Fibroblast of the conjunctiva (primary cell): ENCODE results near the gene ZG16B.

Experiments used
- DNase-seq: peaks from one replicate; pipeline ENCODE4 v3.0.0-alpha.2; 2010; ENCODE audit warnings: low read depth

The ZG16B gene

GRCh38 chr16:2867987-2868789 is 38.1 kb downstream of the ZG16B start:
- DNase-seq, result peak; percentile 86

DNA sequence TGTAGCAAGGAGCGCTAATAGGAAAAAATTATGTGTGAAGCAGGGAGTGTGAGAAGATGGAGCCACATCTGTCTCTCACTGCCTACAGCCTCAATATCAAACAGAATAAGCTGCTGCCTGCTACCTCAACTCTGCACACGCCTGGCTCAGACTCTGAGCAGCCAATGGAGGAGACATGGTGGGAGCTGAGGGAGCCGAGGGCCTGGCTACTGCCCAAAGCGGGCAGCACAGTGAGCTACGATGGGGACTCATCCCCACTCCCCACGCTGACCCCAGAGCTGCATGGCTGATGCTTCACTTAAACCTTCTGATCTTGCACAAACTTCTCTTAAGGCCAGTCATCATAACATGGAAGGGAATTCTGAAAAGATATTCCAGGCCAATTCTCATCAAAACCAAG is 41.8 kb downstream of the ZG16B start:
- DNase-seq, result no peak

DNA sequence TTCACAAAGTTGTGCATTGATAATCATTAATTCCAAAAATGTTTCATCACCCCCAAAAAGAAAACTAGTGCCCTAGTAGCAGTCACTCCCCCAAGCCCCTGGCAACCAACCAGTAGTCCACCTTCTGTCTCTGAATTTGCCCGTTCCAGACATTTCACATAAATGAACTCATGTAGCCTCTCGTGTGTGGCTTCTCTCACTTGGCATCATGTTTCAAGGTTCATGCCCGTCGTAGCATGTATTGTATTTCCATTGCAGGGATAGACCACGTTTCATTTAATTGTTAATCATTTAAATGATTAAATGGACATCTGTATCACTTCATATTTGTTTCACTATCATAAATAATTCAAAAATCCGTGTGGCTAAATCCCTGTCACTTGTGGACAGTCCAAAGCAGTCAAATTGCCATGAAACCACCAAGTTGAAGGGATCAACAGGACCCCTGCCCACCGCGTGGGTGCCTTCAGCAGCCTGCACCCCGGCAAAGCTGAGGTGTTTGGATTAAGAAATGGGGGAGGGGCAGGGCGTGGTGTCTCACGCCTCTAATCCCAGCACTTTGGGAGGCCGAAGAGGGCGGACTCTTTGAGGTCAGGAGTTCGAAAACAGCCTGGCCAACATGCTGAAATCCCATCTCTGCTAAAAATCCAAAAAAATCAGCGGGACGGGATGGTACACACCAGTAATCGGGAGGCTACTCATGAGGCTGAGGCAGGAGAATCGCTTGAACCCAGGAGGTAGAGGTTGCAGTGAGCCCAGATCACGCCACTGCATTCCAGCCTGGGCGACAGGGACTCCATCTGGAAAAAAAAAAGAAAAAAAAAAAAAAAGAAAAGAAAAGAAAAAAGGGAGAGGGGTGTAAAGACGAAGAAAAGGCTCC is 44.2 kb downstream of the ZG16B start:
- no peak for DNase-seq

DNA sequence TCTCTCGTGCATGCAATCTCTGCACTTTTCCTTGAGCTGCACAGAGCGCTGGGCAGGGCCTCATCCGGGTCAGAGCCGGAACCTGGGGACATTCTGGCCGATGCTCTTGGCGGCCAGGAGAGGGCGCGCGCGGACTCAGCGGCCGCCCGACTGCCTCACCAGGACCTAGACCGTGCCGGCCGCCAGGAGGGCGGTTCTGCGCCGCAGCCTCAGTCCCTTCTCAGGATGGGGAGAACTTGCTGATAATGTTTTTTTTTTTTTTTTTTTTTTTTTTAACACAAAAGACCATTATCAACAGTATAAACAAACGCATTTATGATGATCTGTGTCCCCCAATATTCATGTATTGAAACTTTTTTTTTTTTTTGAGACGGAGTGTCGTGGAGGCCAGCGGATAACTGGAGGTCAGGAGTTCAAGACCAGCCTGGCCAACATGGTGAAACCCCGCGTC is 44.8 kb downstream of the ZG16B start:
- DNase-seq, result peak; percentile 66

- DNase-seq, result no peak
Measured at GRCh38 chr16:2879854-2880508, 49.9 kb downstream of the ZG16B start.
